NCI-H69 (cell line): Measurements from ENCODE around the gene GEMIN7.

Experiments
- DNase-seq: peaks from one replicate; lab custom pipeline; 2025; lab: John Stamatoyannopoulos, UW

Gene GEMIN7

GRCh38 chr19:45090034-45090433 lies 11.0 kb downstream of the GEMIN7 start:
- DNase-seq: no peak

DNA sequence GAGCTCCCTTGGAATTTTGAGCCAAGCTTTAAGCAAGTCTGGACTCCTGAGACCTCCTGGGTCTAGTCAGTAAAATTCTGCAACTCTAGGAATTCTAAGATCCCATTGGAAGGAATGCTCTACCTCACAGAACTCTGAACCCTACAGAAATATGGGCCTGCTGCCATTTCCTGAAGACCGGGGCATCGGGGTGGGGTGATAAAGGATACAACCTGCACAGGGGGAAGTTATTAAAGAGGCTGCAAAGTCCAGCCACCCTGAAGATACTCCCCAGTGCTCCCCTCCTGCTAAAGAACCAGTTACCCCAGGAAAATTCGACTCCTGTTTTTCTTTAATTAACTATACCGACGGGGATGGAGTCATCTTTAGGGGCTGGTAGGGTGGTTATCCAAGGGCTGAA lies 11.5 kb downstream of the GEMIN7 start:
- DNase-seq: no peak

DNA sequence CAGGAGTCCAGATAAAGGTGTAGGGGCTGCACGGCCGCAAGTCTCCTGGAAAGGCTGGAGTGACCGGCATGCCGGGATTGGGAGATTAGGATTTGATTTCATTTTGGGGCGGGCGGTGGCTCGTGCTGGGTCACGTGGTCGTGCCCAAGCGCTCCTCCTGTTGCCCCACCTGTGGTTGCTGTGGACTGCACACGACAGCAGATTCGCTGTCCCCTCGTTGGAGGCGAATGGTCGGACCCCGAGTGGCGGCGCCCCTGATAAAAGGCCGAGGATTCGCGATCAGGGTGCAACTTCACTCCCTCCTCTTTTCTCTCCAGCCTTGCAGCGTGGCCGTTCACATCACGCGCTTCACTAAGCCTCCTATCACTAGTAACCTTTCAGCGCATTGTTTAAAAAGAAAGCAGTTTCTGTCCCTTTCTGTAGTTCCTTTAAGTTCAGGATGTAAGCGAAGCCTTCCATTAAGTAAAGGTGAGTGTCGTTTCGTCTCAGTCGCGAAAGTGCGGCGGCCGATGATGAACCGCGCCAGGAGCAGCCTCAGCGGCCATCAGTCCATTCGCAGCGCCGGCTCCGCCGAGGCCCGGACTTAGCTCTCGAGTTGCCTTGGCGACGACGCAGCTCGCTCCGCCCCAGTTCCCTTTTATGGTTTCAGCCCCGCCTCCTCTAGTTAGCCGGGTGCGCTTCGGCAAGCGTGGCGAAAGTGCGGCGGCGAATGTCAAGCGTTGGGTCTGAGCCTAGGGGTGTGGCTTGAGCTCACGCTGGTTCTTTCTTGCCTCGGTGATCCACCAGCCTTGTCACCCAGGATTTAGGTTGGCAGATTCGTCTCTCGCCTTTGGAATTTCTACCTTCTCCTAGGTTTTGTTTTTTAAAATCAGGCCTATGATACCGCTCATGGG lies 12.2 kb downstream of the GEMIN7 start:
- peak; percentile 100 for DNase-seq

DNA sequence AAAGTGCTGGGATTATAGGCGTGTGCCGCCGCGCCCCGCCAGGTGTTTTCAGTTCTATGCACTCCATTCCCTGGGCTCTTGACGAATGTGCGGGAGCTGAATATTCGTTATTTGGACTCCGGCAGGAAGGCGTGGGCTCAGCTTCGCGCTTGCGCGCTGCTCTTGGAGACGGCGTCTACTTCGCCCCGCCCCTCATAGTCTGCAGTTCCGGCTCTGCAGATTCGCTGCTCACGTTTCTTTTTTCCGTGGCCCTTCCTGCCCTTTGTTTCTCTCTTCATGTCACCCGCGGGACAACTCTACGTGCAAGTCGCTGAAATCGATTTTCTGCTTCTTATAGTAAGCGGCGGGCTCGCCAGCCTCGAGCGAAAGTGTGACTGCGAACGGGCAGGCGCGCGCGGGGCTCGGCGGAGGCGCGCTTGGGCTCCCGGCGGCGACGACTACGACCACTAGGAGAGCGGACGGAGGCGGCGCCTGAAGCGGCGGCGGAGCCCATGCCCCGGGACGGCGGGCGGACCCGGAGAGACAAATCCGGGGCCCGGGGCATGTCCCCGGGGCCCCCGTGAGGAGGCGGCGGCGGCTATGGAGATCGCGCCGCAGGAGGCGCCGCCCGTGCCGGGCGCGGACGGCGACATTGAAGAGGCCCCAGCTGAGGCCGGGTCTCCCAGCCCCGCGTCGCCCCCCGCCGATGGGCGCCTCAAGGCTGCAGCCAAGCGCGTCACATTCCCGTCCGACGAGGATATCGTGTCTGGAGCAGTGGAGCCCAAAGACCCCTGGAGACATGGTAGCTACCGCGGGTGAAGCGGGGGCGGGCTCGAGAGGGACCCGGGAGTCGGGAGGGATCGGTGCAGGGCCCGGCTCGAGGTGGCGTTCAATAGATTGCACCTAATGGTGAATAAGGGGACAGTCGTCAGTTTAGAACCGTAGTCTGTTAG lies 14.0 kb downstream of the GEMIN7 start, which contains the start of gene PPP1R37:
PPP1R37 (plus strand) TSS at position 433 of the 932 bp plus-strand sequence; CDS start at position 580, 147 bp downstream.
- DNase-seq: peak; percentile 99

DNA sequence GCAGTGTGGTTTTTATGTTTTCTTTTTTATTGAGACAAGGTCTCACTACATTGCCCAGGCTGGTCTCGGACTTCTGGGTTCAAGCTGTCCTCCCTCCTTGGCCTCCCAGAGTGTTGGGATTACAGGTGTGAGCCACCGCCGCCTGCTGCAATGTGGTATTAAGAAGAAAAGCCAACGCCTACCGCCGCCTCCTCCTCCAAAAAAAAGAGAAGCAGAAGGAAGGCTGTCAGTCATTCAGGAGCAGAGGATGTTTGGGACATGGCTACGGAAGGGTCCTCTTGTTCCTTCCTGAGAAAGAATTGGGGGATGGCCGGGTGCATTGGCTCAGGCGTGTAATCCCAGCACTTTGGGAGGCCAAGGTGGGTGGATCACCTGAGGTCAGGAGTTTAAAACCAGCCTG lies 15.1 kb downstream of the GEMIN7 start:
- DNase-seq: no peak

GRCh38 chr19:45094707-45095106 lies 15.6 kb downstream of the GEMIN7 start:
- DNase-seq: no peak

GRCh38 chr19:45095496-45096413 lies 16.7 kb downstream of the GEMIN7 start:
- no peak for DNase-seq

- DNase-seq: no peak
Measured at GRCh38 chr19:45096700-45097099, 17.6 kb downstream of the GEMIN7 start.

DNA sequence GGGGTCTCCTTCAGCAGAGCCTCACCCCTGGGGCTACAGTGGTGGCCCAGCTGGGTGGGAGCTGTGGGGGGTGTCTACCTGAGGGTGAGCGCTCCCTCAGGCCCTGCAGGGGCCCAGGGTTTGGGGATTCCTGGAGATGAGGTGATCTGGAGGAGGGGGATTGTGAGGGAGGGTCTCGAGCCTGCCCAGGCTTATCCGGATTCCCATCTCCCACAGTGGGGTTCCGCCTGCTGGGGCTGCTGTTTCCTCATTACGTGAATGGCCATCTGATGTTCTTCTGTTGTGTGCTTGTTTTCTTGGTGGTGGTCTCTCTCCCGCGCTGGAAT lies 18.4 kb downstream of the GEMIN7 start:
- no peak for DNase-seq

- DNase-seq: peak; percentile 67
Measured at GRCh38 chr19:45097776-45098520, 18.9 kb downstream of the GEMIN7 start.

- DNase-seq: peak; percentile 81
Measured at GRCh38 chr19:45098521-45099466, 19.7 kb downstream of the GEMIN7 start.

DNA sequence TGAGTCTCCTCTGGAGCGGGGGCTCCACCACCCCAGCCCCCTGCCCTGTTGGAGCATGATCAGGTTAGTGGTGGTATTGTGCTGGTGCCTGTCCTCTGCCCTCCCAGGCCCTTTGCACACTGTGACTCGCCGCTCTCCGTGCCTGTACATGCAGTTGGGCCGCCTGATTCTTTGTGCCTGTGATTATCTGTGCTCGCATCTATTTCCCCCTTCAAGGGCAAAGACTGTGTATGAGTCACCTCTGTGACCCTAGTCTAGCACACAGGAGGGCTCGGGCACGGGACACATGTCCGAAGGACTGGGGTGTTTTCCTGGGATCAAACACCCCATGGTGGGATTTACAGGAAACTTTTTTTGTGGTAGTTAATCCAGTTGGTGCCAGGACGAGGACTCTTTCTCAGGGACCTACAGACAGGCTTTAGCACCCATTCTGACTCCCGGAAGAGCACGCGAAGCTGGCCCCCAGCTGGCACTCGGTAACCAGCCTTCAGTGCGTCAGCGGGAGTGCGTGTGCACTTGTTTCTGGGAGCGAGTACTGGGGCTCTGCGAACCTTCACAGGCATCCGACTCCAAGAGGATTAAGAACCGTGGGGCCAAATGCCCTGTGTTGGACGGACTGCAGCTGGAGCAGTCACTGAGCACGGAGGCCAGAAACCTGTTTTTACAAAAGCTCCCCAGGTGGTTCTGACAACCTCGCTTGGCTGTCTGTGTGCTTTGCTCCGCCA lies 20.6 kb downstream of the GEMIN7 start:
- peak; percentile 87 for DNase-seq

GRCh38 chr19:45100201-45100600 lies 21.1 kb downstream of the GEMIN7 start:
- DNase-seq: no peak

DNA sequence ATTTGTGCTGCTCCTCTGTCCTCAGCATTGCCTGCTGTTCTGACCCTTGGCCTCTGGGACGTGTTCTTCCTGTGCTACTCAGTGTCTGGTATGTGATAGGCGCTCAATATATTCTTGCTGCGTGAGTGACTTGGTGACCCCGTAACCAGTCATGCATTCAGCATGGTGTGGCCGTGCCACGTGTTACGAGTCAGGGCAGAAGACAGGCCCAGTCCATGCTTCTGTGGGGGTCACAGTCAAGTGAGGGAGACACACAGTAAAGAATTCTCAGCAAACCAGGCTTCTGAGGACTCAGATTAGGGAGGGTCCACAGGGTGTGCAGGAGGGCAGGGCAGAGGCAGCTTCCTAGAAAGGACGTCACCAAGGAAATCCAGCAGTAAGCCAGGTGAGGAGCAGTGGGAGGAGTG lies 21.8 kb downstream of the GEMIN7 start:
- no peak for DNase-seq

- no peak for DNase-seq
Measured at GRCh38 chr19:45101806-45102205, 22.7 kb downstream of the GEMIN7 start.

DNA sequence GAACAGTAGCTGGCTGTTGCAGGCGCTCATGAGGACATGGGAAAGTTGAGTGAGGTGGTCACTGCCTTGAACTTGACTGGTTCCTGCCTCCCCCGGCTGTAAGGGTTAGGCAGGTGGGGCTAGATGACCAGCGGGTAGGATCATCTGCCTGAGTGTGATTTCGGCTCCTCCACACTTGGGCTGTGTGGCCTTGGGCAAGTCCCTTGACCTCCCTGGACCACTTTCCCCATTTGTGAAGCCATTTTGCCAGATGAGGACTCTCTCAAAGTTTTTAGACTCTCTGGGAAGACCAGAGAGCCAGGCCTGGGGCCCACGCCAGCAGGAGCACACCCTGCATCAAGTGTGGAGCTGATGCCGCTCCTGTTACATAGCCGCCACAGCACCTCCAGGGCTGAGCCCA lies 23.4 kb downstream of the GEMIN7 start:
- no peak for DNase-seq

- DNase-seq: peak; percentile 96
Measured at GRCh38 chr19:45103156-45103507, 24.1 kb downstream of the GEMIN7 start.

DNA sequence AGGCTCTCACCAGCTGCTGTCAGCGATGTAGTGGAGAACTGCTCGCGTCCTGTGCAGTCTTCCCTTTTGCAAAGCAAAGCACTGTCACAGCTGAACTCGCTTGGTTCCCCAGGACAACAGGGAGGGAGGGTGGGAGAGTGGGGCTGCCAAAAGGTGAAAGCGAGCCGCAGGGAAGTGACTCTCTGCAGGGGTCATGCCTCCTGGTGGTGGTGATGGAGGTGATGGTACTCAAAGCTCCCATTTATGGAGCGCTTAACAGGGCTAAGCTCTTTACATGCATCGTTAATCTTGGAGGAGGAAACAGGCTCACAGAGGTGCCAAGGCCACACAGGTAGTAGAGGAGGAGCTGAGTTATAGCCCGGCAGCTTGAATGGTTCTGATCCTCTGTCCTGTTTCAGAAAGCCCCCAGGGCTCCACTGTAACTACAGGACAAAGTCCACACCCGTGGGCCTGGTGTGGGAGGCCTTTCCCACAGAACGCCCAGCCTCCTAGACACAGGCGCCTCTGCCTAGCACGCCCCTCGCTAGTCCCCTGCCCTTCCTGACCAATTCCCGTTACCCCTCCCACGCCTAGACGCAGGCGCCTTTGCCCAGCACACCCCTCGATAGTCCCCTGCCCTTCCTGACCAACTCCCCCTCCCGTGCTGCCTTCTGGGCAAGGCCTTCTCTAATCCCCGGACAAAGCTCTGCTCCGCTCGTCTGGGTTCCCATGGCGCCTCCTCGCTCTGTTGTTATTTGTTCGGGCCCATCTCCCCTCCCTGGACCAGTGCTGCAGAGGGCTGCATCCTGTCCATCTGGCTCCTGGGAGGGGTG lies 24.7 kb downstream of the GEMIN7 start:
- peak; percentile 96 for DNase-seq
